OCI-LY1 (cell line): Measurements from ENCODE around the gene CARS2.

Experiments used
- H2AFZ ChIP-seq: fragments of 200-600 bp; sonication (generic), shearing (Covaris generic); 2 replicates; pipeline ENCODE4 v1.6.0; 2014; ENCODE audit warnings: antibody characterized with exemption, mild to moderate bottlenecking, low read length
- H3F3A ChIP-seq: fragments of 200-600 bp; sonication (generic), shearing (Covaris generic); 2 replicates; pipeline ENCODE4 v1.6.0; 2014; ENCODE audit warnings: mild to moderate bottlenecking, antibody characterized with exemption, low read length, moderate library complexity; ENCODE audit not compliant: insufficient read depth
- H3K27ac ChIP-seq: fragments of 200-600 bp; sonication (generic); 2 replicates; pipeline ENCODE4 v1.5.1; 2014; ENCODE audit warnings: low read length, mixed run types, mild to moderate bottlenecking, low read depth; ENCODE audit not compliant: poor library complexity, severe bottlenecking
- H3K27me3 ChIP-seq: fragments of 200-600 bp; sonication (generic); 2 replicates; pipeline ENCODE4 v1.6.0; 2014; ENCODE audit warnings: antibody characterized with exemption, mild to moderate bottlenecking, low read length, moderate library complexity; ENCODE audit not compliant: insufficient read depth
- H3K36me3 ChIP-seq: fragments of 200-600 bp; sonication (generic); 2 replicates; pipeline ENCODE4 v1.6.1; 2014; ENCODE audit warnings: mild to moderate bottlenecking, antibody characterized with exemption, low read length, moderate library complexity, mixed read lengths; ENCODE audit not compliant: insufficient read depth
- H3K4me1 ChIP-seq: fragments of 200-600 bp; sonication (generic); 2 replicates; pipeline ENCODE4 v1.5.1; 2014; ENCODE audit warnings: mild to moderate bottlenecking, low read length, moderate library complexity; ENCODE audit not compliant: insufficient read depth, severe bottlenecking
- H3K4me2 ChIP-seq: fragments of 200-600 bp; sonication (generic), shearing (Covaris generic); 2 replicates; pipeline ENCODE4 v1.6.1; 2014; ENCODE audit warnings: low read length
- H3K4me3 ChIP-seq: fragments of 200-600 bp; sonication (generic); 2 replicates; pipeline ENCODE4 v1.5.1; 2014; ENCODE audit warnings: low read length, low read depth, mild to moderate bottlenecking, mixed read lengths; ENCODE audit not compliant: poor library complexity, severe bottlenecking
- H3K79me2 ChIP-seq: fragments of 200-600 bp; shearing (Covaris generic); 2 replicates; pipeline ENCODE4 v1.6.1; 2016; ENCODE audit warnings: mixed run types, low read length, mixed read lengths; ENCODE audit not compliant: insufficient read depth
- H3K9ac ChIP-seq: fragments of 200-600 bp; sonication (generic), shearing (Covaris generic); 2 replicates; pipeline ENCODE4 v1.6.1; 2014; ENCODE audit warnings: mild to moderate bottlenecking, low read length, mixed read lengths
- H3K9me2 ChIP-seq: fragments of 200-600 bp; sonication (generic), shearing (Covaris generic); 2 replicates; pipeline ENCODE4 v1.6.1; 2014; ENCODE audit warnings: low read depth, mild to moderate bottlenecking, low read length, mixed read lengths
- H3K9me3 ChIP-seq: fragments of 200-600 bp; shearing (Covaris generic); 2 replicates; pipeline ENCODE4 v1.6.1; 2014; ENCODE audit warnings: low read length, mixed read lengths
- H4K20me1 ChIP-seq: fragments of 200-600 bp; sonication (generic), shearing (Covaris generic); 2 replicates; pipeline ENCODE4 v1.6.0; 2016; ENCODE audit warnings: mild to moderate bottlenecking, low read length; ENCODE audit not compliant: insufficient read depth
- CTCF ChIP-seq: fragments of 200-600 bp; sonication (generic), shearing (Covaris generic); IDR thresholded peaks from 2 replicates; pipeline ENCODE4 v1.5.1; 2017; ENCODE audit warnings: mild to moderate bottlenecking, antibody characterized with exemption, low read length, moderate library complexity, mixed read lengths
- EZH2 ChIP-seq: fragments of 200-600 bp; sonication (generic), shearing (Covaris generic); IDR thresholded peaks from 2 replicates; pipeline ENCODE4 v1.8.0; 2017; ENCODE audit warnings: borderline replicate concordance, mixed run types, mild to moderate bottlenecking, antibody characterized with exemption, low read length, moderate library complexity, mixed read lengths

CARS2 gene

GRCh38 chr13:110705826-110706569, at the start of gene CARS2:
CARS2 (minus strand) TSS chr13:110706116; CDS start chr13:110706093, 23 bp downstream.
- no peaks in the 10 kb centered on the region for H4K20me1 ChIP-seq
- peak within 1 kb of the TSS; percentile 93 for H3K4me2 ChIP-seq
- H3K27ac ChIP-seq: peak within 1 kb of the TSS; percentile 79
- H3K4me1 ChIP-seq: peaks cover 46% of the 10 kb centered on the region
- peak within 1 kb of the TSS; percentile 92 for H3K4me3 ChIP-seq
- peak within 1 kb of the TSS; percentile 92 for H3K9ac ChIP-seq
- peaks cover 32% of the 10 kb centered on the region for H3K36me3 ChIP-seq
- TF ChIP-seq EZH2: no peak
- peak; percentile 10; the same call in 1 of the 2 replicates for TF ChIP-seq CTCF
- no peaks in the 10 kb centered on the region for H3K27me3 ChIP-seq
- peaks cover 15% of the 10 kb centered on the region for H3K79me2 ChIP-seq
- H3K9me2 ChIP-seq: no peaks in the 10 kb centered on the region
- no peaks in the 10 kb centered on the region for H3K9me3 ChIP-seq
- H2AFZ ChIP-seq: no peak within 1 kb of the TSS
- H3F3A ChIP-seq: peaks cover 10% of the 10 kb centered on the region

GRCh38 chr13:110748271-110748670, 42.4 kb upstream of the CARS2 start:
- Histone ChIP-seq H3K9ac (no peak overlapping the region), H2AFZ (no peak overlapping the region), H3K36me3 (no peaks in the 10 kb centered on the region), H3K4me1 (no peaks in the 10 kb centered on the region), H3K9me2 (no peaks in the 10 kb centered on the region), H3K9me3 (peaks cover 18% of the 10 kb centered on the region; the same call in 1 of the 2 replicates), H3K27ac (no peak overlapping the region), H3K4me2 (no peak overlapping the region), H4K20me1 (no peaks in the 10 kb centered on the region), H3K27me3 (no peaks in the 10 kb centered on the region; the same call in 1 of the 2 replicates), H3F3A (no peaks in the 10 kb centered on the region), H3K4me3 (no peak overlapping the region), H3K79me2 (no peaks in the 10 kb centered on the region)
- no peak for TF ChIP-seq EZH2
- TF ChIP-seq CTCF: no peak

GRCh38 chr13:110746438-110746837, 40.5 kb upstream of the CARS2 start:
- no peak overlapping the region for H3K27ac ChIP-seq
- peaks cover 20% of the 10 kb centered on the region; the same call in 1 of the 2 replicates for H3K9me3 ChIP-seq
- H3K79me2 ChIP-seq: no peaks in the 10 kb centered on the region
- no peak overlapping the region for H3K4me3 ChIP-seq
- no peak overlapping the region for H3K4me2 ChIP-seq
- H3K4me1 ChIP-seq: no peaks in the 10 kb centered on the region
- no peaks in the 10 kb centered on the region for H3K9me2 ChIP-seq
- no peak overlapping the region for H2AFZ ChIP-seq
- no peaks in the 10 kb centered on the region for H4K20me1 ChIP-seq
- no peak for TF ChIP-seq EZH2
- TF ChIP-seq CTCF: no peak
- H3K9ac ChIP-seq: no peak overlapping the region
- H3K36me3 ChIP-seq: no peaks in the 10 kb centered on the region
- H3F3A ChIP-seq: no peaks in the 10 kb centered on the region
- no peaks in the 10 kb centered on the region; the same call in 1 of the 2 replicates for H3K27me3 ChIP-seq
